ENCODE measurements around the gene ZG16.
"Not testable (repeated sequence)": the region's sequence is repeated elsewhere in the genome, so short reads cannot be mapped to it uniquely, and the experiment has no call there.

ZG16 gene

DNA sequence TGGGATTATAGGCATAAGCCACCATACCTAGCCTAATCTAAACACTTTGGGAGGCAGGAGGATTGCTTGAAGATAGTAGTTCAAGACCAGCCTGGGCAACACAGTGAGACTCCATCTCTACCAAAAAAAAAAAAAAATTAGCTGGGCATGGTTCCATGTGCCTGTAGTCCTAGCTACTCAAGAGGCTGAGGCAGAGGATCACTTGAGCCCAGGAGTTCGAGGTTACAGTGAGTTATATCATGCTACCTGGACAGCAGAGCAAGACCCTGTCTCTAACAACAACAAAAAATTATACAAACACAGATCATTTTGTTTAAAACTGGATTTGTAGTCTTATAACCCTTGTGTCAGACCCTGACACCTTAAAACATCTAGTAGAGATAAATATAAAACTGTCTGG, 24.5 kb upstream of the ZG16 start:
- DNase-seq, result no peak

DNA sequence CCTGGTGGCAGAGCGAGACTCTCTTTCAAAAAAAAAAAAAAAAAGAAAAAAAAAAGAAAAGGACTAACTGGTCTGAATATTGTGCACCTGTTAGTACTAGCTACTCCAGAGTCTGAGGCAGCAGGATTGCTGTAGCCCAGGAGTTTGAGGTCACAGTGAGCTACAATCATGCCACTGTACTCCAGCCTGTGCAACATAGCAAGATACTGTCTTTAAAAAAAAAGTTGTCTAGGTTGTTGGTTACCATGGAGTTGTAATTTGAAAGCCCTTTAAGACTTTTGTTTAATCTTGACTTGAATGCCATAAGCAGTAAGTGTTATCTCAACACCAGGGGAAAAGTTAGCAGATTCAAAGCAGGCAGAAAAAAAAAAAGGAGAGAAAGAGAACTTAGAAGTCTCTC, 21.4 kb upstream of the ZG16 start:
- no peak for DNase-seq

DNA sequence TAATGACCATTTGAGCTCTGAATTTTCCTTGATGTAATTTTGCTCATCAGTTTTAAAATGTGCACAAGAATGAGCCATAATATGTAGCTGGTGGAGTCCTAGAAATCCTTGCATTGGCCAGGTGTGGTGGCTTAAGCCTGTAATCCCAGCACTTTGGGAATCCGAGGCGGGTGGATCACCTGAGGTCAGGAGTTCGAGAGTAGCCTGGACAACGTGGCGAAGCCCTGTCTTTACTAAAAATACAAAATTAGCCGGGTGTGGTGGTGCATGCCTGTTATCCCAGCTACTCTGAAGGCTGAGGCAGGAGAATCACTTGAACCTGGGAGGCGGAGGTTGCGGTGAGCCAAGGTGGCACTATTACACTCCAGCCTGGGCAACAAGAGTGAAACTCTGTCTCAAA, 21.0 kb upstream of the ZG16 start:
- not testable (repeated sequence) for DNase-seq

DNA sequence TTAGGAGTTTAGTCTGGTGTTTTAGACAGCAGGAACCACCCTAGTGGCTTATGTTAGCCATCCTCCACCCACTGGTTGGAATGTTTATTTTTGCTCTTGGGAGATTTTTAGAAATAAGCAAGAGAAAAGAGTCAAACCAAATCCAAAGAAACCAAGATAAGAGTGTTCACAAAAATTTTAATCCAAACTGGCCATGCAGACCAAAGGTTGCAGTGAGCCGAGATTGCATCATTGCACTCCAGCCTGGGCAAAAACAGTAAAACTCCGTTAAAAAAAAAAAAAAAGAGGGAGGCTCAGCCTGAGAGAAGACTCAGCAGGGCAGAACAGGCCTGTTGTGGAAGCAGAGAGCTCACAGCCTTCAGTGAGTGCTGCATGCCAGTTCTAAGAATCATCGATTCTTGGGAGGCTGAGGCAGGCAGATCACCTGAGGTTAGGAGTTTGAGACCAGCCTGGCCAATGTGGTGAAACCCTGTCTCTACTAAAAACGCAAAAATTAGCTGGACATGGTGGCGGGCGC, 20.0 kb upstream of the ZG16 start:
- no peak for DNase-seq

DNA sequence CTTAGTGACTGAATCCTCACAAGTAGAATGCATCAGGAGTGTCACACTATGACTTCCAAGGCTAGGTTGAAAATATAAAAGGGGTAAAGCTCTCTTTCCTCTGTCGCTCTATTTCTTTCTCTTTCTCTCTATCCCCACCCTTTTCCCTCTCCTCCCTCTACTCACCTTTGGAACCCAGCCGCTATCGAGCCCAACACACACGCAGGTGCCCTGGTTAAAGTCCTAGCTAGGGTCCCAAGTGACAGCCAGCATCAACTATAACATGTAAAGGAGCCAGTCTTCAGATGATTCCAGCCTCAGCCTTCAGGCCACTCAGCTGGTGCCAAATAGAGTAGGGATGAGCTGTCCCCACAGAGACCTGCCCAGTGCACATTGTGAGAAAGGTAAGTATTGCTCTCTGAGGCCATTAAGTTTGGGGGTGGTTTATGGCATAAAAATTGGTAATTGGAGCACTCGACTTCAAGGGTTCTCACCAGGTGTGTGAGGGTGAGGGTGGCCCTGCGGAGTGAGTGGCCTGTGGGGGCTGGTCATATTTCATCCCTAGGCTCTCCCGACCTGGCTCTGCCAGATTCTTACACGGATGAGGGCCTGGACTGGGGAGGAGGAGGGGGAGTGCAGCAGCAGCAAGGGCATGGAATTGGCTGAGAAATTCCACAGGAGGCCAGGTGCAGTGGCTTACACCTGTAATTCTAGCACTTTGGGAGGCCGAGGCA, 17.3 kb upstream of the ZG16 start:
- no peak for DNase-seq

- DNase-seq, result not testable (repeated sequence)
These were observed 16.8 kb upstream of the ZG16 start for GRCh38 chr16:29761280-29761651.

- no peak for DNase-seq
These were observed 16.2 kb upstream of the ZG16 start for GRCh38 chr16:29761882-29762281.

- DNase-seq, result no peak
These were observed 14.7 kb upstream of the ZG16 start for GRCh38 chr16:29763326-29763725.

- no peak for DNase-seq
These were observed 12.7 kb upstream of the ZG16 start for GRCh38 chr16:29765167-29766032.

- no peak for DNase-seq
These were observed 11.5 kb upstream of the ZG16 start for GRCh38 chr16:29766571-29766970.

- no peak for DNase-seq
These were observed 11.0 kb upstream of the ZG16 start for GRCh38 chr16:29767062-29767461.

- no peak for DNase-seq
These were observed 8.5 kb upstream of the ZG16 start for GRCh38 chr16:29769507-29769906.

DNA sequence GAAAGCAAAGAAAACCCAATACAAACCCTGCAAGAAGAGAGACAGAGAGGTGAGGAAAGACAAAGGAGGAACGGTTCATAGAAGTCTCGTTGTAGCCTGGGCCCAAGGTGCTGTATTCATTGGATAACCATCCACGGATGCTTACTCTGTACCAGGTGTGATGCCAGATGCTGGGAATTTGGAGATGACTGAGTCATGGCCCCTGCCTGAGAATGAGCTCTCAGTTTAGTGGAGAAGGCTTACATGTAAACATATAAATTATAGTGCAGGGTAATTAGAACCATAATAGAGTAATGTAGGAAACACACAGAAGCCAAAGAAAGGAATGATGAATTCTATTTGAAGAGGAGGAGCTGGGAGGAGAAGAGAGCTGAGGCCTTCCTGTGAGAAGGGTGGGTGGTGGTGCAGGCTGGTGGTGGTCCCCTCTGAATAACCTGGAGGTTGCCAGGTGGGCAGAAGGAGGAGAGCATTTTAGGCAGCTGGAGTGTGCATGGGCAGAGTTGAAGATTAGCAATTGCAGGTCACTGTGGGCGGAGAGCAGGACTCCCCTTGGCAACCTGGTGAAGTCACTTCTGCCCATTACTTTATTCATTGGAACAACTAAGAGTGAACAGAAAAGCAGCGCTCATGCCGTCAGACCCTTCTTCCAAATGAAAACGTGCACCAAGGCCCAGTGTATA, 7.7 kb upstream of the ZG16 start:
- no peak for DNase-seq

GRCh38 chr16:29772330-29772729, 5.7 kb upstream of the ZG16 start:
- DNase-seq, result not testable (repeated sequence)

- no peak for DNase-seq
These were observed 3.3 kb upstream of the ZG16 start for GRCh38 chr16:29774730-29775129.

- no peak for DNase-seq
These were observed 2.2 kb upstream of the ZG16 start for GRCh38 chr16:29775742-29776408.

- DNase-seq, result no peak
These were observed 1.4 kb downstream of the ZG16 start for GRCh38 chr16:29779474-29779873.

- not testable (repeated sequence) for DNase-seq
These were observed 5.3 kb downstream of the ZG16 start for GRCh38 chr16:29783094-29783953.

GRCh38 chr16:29784157-29784556, 6.1 kb downstream of the ZG16 start:
- peak; percentile 41 for DNase-seq

- DNase-seq, result peak; percentile 80
These were observed 6.9 kb downstream of the ZG16 start for GRCh38 chr16:29784901-29785500.

DNA sequence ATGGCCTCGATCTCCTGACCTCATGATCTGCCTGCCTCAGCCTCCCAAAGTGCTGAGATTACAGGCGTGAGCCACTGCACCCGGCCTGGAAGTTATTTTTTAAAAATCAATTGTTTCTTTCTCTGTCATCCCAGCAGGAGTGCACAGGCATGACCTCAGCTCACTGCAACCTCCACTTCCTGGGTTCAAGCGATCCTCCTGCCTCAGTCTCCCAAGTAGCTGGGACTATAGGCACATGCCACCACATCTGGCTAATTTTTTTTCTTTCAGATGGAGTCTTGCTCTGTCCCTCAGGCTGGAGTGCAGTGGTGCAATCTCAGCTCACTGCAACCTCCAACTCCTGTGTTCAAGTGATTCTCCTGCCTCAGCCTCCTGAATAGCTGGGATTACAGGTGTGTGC, 9.1 kb downstream of the ZG16 start:
- DNase-seq, result not testable (repeated sequence)

GRCh38 chr16:29789775-29790182, 11.7 kb downstream of the ZG16 start:
- DNase-seq, result no peak

Data from activated naive CD4-positive, alpha-beta T cell treated with Interleukin-2 at 50 U/mL for 16 hours (primary cell).